ENCODE measurements around the gene TM4SF20. TPM values are rescaled to one million over a fixed set of nuclear protein-coding genes. Genes with fewer than 3 reads are reported as not detected.

Gene TM4SF20
- total RNA-seq, 2 experiments from 2014 or later: not detected

DNA sequence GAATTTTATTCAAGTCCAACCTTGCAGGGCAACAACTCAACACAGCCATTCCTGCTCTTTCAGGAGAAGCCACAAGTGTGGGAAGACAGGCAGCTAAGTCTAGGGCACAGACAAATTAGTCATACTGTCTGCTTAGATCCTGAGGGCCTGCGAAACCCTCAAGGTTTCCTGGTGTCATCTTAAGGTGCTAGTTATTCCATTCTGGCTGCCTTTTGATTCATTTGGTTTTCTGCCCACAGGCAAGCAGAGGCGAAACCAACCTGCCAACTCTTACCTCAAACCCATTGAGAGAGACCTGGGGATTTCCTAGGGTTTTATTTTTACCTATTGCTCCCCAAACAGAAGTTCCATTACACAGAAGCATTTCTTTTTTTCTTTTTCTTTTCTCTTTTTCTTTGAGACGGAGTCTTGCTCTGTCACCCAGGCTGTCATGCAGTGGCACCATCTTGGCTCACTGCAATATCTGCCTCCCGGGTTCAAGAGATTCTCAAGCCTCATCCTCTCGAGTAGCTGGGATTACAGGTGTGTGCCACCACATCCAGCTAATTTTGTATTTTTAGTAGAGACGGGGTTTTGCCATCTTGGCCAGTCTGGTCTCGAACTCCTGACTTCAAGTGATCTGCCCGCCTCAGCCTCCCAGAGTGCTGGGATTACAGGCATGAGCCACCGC lies 32.3 kb upstream of the TM4SF20 start:
- no peak for TF ChIP-seq EZH2phosphoT487 (IDR thresholded peaks at IDR 0.05; ENCODE audit: borderline replicate concordance, low read depth, low read length)
- TF ChIP-seq, protein P1, sequence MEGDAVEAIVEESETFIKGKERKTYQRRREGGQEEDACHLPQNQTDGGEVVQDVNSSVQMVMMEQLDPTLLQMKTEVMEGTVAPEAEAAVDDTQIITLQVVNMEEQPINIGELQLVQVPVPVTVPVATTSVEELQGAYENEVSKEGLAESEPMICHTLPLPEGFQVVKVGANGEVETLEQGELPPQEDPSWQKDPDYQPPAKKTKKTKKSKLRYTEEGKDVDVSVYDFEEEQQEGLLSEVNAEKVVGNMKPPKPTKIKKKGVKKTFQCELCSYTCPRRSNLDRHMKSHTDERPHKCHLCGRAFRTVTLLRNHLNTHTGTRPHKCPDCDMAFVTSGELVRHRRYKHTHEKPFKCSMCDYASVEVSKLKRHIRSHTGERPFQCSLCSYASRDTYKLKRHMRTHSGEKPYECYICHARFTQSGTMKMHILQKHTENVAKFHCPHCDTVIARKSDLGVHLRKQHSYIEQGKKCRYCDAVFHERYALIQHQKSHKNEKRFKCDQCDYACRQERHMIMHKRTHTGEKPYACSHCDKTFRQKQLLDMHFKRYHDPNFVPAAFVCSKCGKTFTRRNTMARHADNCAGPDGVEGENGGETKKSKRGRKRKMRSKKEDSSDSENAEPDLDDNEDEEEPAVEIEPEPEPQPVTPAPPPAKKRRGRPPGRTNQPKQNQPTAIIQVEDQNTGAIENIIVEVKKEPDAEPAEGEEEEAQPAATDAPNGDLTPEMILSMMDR (conservative IDR thresholded peaks at IDR 0.05; ENCODE audit: low read length): no peak
- H3K4me1 ChIP-seq (ENCODE audit: insufficient read depth, low read length, poor library complexity, severe bottlenecking): no peaks in the 10 kb centered on the region
- no peaks in the 10 kb centered on the region for H3K79me2 ChIP-seq (ENCODE audit: insufficient read depth, low read depth, low read length)
- H2AFZ ChIP-seq (ENCODE audit: low read length): no peak overlapping the region
- no peaks in the 10 kb centered on the region for H3K9me3 ChIP-seq (ENCODE audit: low read length)
- intact Hi-C loops (cut with micrococcal nuclease; ENCODE audit: unreplicated experiment): no loop called here
- H3K9me2 ChIP-seq (ENCODE audit: insufficient read depth, low read length): no peaks in the 10 kb centered on the region
- no peak overlapping the region for H3K4me2 ChIP-seq (ENCODE audit: low read length)
- no peak overlapping the region for H3K4me3 ChIP-seq (ENCODE audit: low read depth, low read length, poor library complexity, severe bottlenecking)
- H4K20me1 ChIP-seq (ENCODE audit: insufficient read depth, low read length): no peaks in the 10 kb centered on the region
- CTCF ChIA-PET (ENCODE audit: unreplicated experiment): no interaction called here
- no peak for DNase-seq (ENCODE audit: low spot score)
- POLR2A ChIA-PET: interaction anchor here (0.5 to 0.7 kb wide), 2 partner anchors 9 to 54 kb away, joined by 3 to 7 read pairs; no protein-coding TSS in a partner anchor
- no peaks in the 10 kb centered on the region for H3K36me3 ChIP-seq (ENCODE audit: insufficient read depth, low read length)
- no TSS peak for BruUV-seq (replicated peaks)
- no peak overlapping the region for H3K27ac ChIP-seq (ENCODE audit: low read depth, low read length, poor library complexity, severe bottlenecking)

DNA sequence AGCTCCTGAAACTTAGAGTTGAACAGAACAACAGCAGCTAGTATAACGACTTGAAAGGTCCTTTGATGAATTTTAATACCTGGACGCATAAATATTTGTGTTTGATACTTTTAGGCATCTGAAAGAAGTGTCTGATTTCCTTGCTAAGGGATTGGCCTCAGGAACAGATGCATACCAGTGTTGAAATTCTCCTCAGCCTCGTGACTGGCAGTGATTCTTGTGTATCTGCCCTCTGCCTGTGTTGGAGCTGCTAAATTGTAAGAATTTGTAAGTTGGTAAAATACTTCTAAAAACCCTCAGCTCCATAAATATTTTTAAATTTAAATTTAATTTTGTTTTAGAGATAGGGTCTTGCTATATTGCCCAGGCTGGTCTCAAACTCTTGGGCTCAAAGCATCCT lies 31.1 kb upstream of the TM4SF20 start:
- no peak overlapping the region for H3K27ac ChIP-seq (ENCODE audit: low read depth, low read length, poor library complexity, severe bottlenecking)
- no TSS peak for BruUV-seq (replicated peaks)
- intact Hi-C loops (cut with micrococcal nuclease; ENCODE audit: unreplicated experiment): no loop called here

More for the DNA sequence above, 31.1 kb upstream of the TM4SF20 start:
- ChIA-PET POLR2A (interaction anchor here (0.7 kb wide), 1 partner anchor 119 kb away, joined by 4 read pairs; no protein-coding TSS in a partner anchor), CTCF (ENCODE audit: unreplicated experiment) (no interaction called here)
- Histone ChIP-seq H3K9me3 (ENCODE audit: low read length) (no peaks in the 10 kb centered on the region), H3K4me3 (ENCODE audit: low read depth, low read length, poor library complexity, severe bottlenecking) (no peak overlapping the region), H3K79me2 (ENCODE audit: insufficient read depth, low read depth, low read length) (no peaks in the 10 kb centered on the region), H2AFZ (ENCODE audit: low read length) (no peak overlapping the region), H3K4me1 (ENCODE audit: insufficient read depth, low read length, poor library complexity, severe bottlenecking) (no peaks in the 10 kb centered on the region), H4K20me1 (ENCODE audit: insufficient read depth, low read length) (no peaks in the 10 kb centered on the region), H3K36me3 (ENCODE audit: insufficient read depth, low read length) (no peaks in the 10 kb centered on the region), H3K9me2 (ENCODE audit: insufficient read depth, low read length) (no peaks in the 10 kb centered on the region), H3K4me2 (ENCODE audit: low read length) (no peak overlapping the region)
- TF ChIP-seq EZH2phosphoT487 (IDR thresholded peaks at IDR 0.05; ENCODE audit: borderline replicate concordance, low read depth, low read length): no peak
- TF ChIP-seq, protein P1 (conservative IDR thresholded peaks at IDR 0.05; ENCODE audit: low read length): no peak
- no peak for DNase-seq (ENCODE audit: low spot score)

Data from OCI-LY7 (cell line).